HCT116 (cell line): ENCODE data around the gene SDCCAG8. TPM values are rescaled to one million over a fixed set of nuclear protein-coding genes. Genes with fewer than 3 reads are reported as not detected.

Experiments used
- ATAC-seq: fragments of 200-7000 bp; cut with Tn5 transposase; 2 replicates; pipeline ENCODE4 v1.9.1; 2020; ENCODE audit warnings: mild to moderate bottlenecking, moderate library complexity
- BruUV-seq: library from RNA; stranded (reverse); fragments of 400-500 nt; replicated peaks from 2 replicates; lab custom pipeline; 2021; lab: Mats Ljungman, UMichigan
- CTCF ChIA-PET: fragments of 300-600 bp; sonication (Branson Sonifier 250); formaldehyde crosslinking; loops from one replicate; lab custom pipeline; 2021; ENCODE audit warnings: antibody characterized with exemption; lab: Charles Lee
- POLR2A ChIA-PET: fragments of 300-600, 350-600 bp; sonication (Branson Sonifier 250); formaldehyde crosslinking; loops from one replicate; lab custom pipeline; 2021; ENCODE audit warnings: antibody characterized with exemption; lab: Charles Lee
- RAD21 ChIA-PET, 2 experiments: fragments of 300-600 bp; sonication (Branson Sonifier 250); formaldehyde crosslinking; loops; one replicate each; lab custom pipeline; 2023; ENCODE audit warnings: low total read pairs in 2 of 2; ENCODE audit not compliant: uncharacterized antibody in 2 of 2, unreplicated experiment in 2 of 2, low non-redundant PET in 1 of 2; lab: Charles Lee
- DNase-seq: peaks from one replicate; pipeline ENCODE4 v3.0.0-alpha.2; 2010; ENCODE audit warnings: low read depth, low spot score
- H2AFZ ChIP-seq: fragments of 200-600 bp; shearing (Covaris generic), sonication (generic); 2 replicates; pipeline ENCODE4 v1.6.1; 2017; ENCODE audit warnings: low read depth, mixed run types, mixed read lengths, antibody characterized with exemption, low read length; ENCODE audit not compliant: poor library complexity, severe bottlenecking
- H3K27ac ChIP-seq: 2 replicates; pipeline ENCODE4 v1.5.1; 2012; ENCODE audit warnings: low read depth, low read length
- H3K27me3 ChIP-seq: fragments of 200-600 bp; sonication (generic); 2 replicates; pipeline ENCODE4 v1.6.1; 2016; ENCODE audit warnings: mixed run types, low read length, mixed read lengths; ENCODE audit not compliant: insufficient read depth
- H3K36me3 ChIP-seq, 2 experiments: fragments of 200-500 bp in 1 of 2; fragments of 200-600 bp in 1 of 2; sonication (Bioruptor generic) in 1 of 2; sonication (generic) in 1 of 2; 2 replicates each; pipeline versions ENCODE4 v1.5.1 to v1.6.1; 2014 to 2016; ENCODE audit warnings: low read length in 2 of 2, inconsistent platforms in 1 of 2, mixed read lengths in 1 of 2, mixed run types in 1 of 2; ENCODE audit not compliant: insufficient read depth in 2 of 2, control insufficient read depth in 1 of 2
- H3K4me1 ChIP-seq, 2 experiments: fragments of 200-600 bp in 1 of 2; sonication (generic) in 1 of 2; 2 replicates each; pipeline versions ENCODE4 v1.5.1 to v1.6.1; 2012 to 2017; ENCODE audit warnings: low read length in 2 of 2, inconsistent platforms in 1 of 2, mild to moderate bottlenecking in 1 of 2, mixed read lengths in 1 of 2, mixed run types in 1 of 2, moderate library complexity in 1 of 2; ENCODE audit not compliant: insufficient read depth in 2 of 2, control insufficient read depth in 1 of 2
- H3K4me2 ChIP-seq: fragments of 200-600 bp; sonication (generic); 2 replicates; pipeline ENCODE4 v1.6.1; 2017; ENCODE audit warnings: mixed run types, low read length, mixed read lengths
- H3K4me3 ChIP-seq, 2 experiments: fragments of 200-600 bp in 1 of 2; sonication (generic) in 1 of 2; replicated peaks in 1 of 2; 2 replicates each; pipeline ENCODE4 v1.5.1; 2011 to 2016; ENCODE audit warnings: low read length in 2 of 2, control low read depth in 1 of 2, low read depth in 1 of 2, mild to moderate bottlenecking in 1 of 2, mixed read lengths in 1 of 2, mixed run types in 1 of 2
- H3K79me2 ChIP-seq: fragments of 200-600 bp; sonication (generic); 2 replicates; pipeline ENCODE4 v1.6.1; 2017; ENCODE audit warnings: mild to moderate bottlenecking, mixed run types, low read length, moderate library complexity, mixed read lengths; ENCODE audit not compliant: insufficient read depth
- H3K9ac ChIP-seq: fragments of 200-600 bp; sonication (generic); 2 replicates; pipeline ENCODE4 v1.6.1; 2016; ENCODE audit warnings: low read length, mixed read lengths
- H3K9me2 ChIP-seq: fragments of 200-600 bp; sonication (generic), shearing (Covaris generic); 2 replicates; pipeline ENCODE4 v1.6.1; 2017; ENCODE audit warnings: mixed run types, mild to moderate bottlenecking, moderate library complexity; ENCODE audit not compliant: insufficient read depth
- H3K9me3 ChIP-seq, 2 experiments: fragments of 200-500 bp in 1 of 2; fragments of 200-600 bp in 1 of 2; sonication (Bioruptor generic) in 1 of 2; sonication (generic) in 1 of 2; 2 replicates each; pipeline ENCODE4 v1.6.1; 2014 to 2017; ENCODE audit warnings: low read length in 2 of 2, mixed read lengths in 2 of 2, inconsistent platforms in 1 of 2, low read depth in 1 of 2, mild to moderate bottlenecking in 1 of 2, mixed run types in 1 of 2, moderate library complexity in 1 of 2; ENCODE audit not compliant: control insufficient read depth in 1 of 2, insufficient read depth in 1 of 2
- H4K20me1 ChIP-seq: fragments of 200-600 bp; sonication (generic), shearing (Covaris generic); 2 replicates; pipeline ENCODE4 v1.6.1; 2017; ENCODE audit warnings: mixed run types, mild to moderate bottlenecking, moderate library complexity; ENCODE audit not compliant: insufficient read depth
- ATF3 ChIP-seq: IDR thresholded peaks from 2 replicates; pipeline ENCODE4 v1.6.1; 2012
- CEBPB ChIP-seq: IDR thresholded peaks from 2 replicates; pipeline ENCODE4 v1.6.1; 2012; ENCODE audit warnings: low read depth
- CTCF ChIP-seq, 3 experiments: fragments of 200-600 bp in 1 of 3; sonication (generic) in 1 of 3; IDR thresholded peaks in 2 of 3; conservative IDR thresholded peaks in 1 of 3; 2 replicates each; pipeline ENCODE4 v1.5.1; 2012 to 2017; ENCODE audit warnings: low read depth in 2 of 3, low read length in 2 of 3, antibody characterized with exemption in 1 of 3, borderline replicate concordance in 1 of 3, control low read depth in 1 of 3, mild to moderate bottlenecking in 1 of 3, mixed read lengths in 1 of 3, mixed run types in 1 of 3, moderate library complexity in 1 of 3; ENCODE audit not compliant: insufficient read depth in 1 of 3
- EGR1 ChIP-seq: IDR thresholded peaks from 2 replicates; pipeline ENCODE4 v1.6.1; 2012; ENCODE audit warnings: low read depth
- ELF1 ChIP-seq: IDR thresholded peaks from 2 replicates; pipeline ENCODE4 v1.6.1; 2012; ENCODE audit warnings: low read depth, borderline replicate concordance
- FOSL1 ChIP-seq: IDR thresholded peaks from 2 replicates; pipeline ENCODE4 v1.6.1; 2012; ENCODE audit warnings: low read depth
- JUND ChIP-seq: IDR thresholded peaks from 2 replicates; pipeline ENCODE4 v1.6.1; 2012
- MAX ChIP-seq: IDR thresholded peaks from 2 replicates; pipeline ENCODE4 v1.6.1; 2012
- POLR2A ChIP-seq: IDR thresholded peaks from 2 replicates; pipeline ENCODE4 v1.7.0; 2011; ENCODE audit warnings: borderline replicate concordance; ENCODE audit not compliant: insufficient read depth, insufficient read length; ENCODE audit errors: extremely low read depth
- POLR2AphosphoS5 ChIP-seq: IDR thresholded peaks from 2 replicates; pipeline ENCODE4 v1.6.1; 2011; ENCODE audit warnings: mild to moderate bottlenecking, low read depth, low read length, moderate library complexity
- RAD21 ChIP-seq: IDR thresholded peaks from 2 replicates; pipeline ENCODE4 v1.6.1; 2012; ENCODE audit warnings: low read depth, mild to moderate bottlenecking
- SIN3A ChIP-seq: IDR thresholded peaks from 2 replicates; pipeline ENCODE4 v1.6.1; 2012; ENCODE audit warnings: low read depth
- SP1 ChIP-seq: IDR thresholded peaks from 2 replicates; pipeline ENCODE4 v1.6.1; 2012; ENCODE audit warnings: low read depth
- SRF ChIP-seq: IDR thresholded peaks from 2 replicates; pipeline ENCODE4 v1.6.1; 2012; ENCODE audit warnings: low read depth
- YY1 ChIP-seq: IDR thresholded peaks from 2 replicates; pipeline ENCODE4 v1.6.1; 2011; ENCODE audit warnings: low read length, low read depth, moderate library complexity, mild to moderate bottlenecking; ENCODE audit not compliant: insufficient replicate concordance; ENCODE audit errors: extremely low read depth
- ZNF274 ChIP-seq: fragments of 200-500 bp; sonication (Bioruptor generic); IDR thresholded peaks from 2 replicates; pipeline ENCODE4 v1.6.1; 2014; ENCODE audit warnings: mild to moderate bottlenecking, low read depth, low read length, inconsistent platforms
- intact Hi-C: fragments of 100-400 bp; cut with micrococcal nuclease; formaldehyde crosslinking; loops from 2 replicates; pipeline ENCODE4 v1.10.0; 2022
- total RNA-seq: library from RNA; stranded (reverse); gene quantifications from one replicate; pipeline ENCODE4 v1.2.1, GENCODE V29; 2021; ENCODE audit not compliant: unreplicated experiment

The SDCCAG8 gene
- total RNA-seq, 1 experiment from 2014 or later: 38.2 TPM

- ChIA-PET CTCF (no interaction called here), RAD21 (interaction anchor here in 1 of 2 experiments (0.7 kb wide), 1 partner anchor 81 kb away, joined by 3 read pairs; no protein-coding TSS in a partner anchor), POLR2A (interaction anchor here (0.7 to 3.2 kb wide), 2 partner anchors 12 to 42 kb away, joined by 3 to 23 read pairs; partner anchors contain the start of genes CEP170 and SDCCAG8)
- peaks cover 8% of the 10 kb centered on the region for H3K79me2 ChIP-seq
- H3K4me2 ChIP-seq: peak overlapping the region; percentile 73
- peak; percentile 15 for ATAC-seq
- no peaks in the 10 kb centered on the region for H3K36me3 ChIP-seq
- H3K9ac ChIP-seq: peak overlapping the region; percentile 61
- H2AFZ ChIP-seq: peak overlapping the region; percentile 8
- no peaks in the 10 kb centered on the region for H3K9me3 ChIP-seq
- DNase-seq: no peak
- TSS peak; percentile 14 for BruUV-seq
- H3K27me3 ChIP-seq: no peaks in the 10 kb centered on the region
- H3K27ac ChIP-seq: peak overlapping the region; percentile 94
- peaks cover 27 to 60% of the 10 kb centered on the region in 2 experiments for H3K4me1 ChIP-seq
- no peaks in the 10 kb centered on the region for H3K9me2 ChIP-seq
- peak overlapping the region; percentile 44 to 51 for H3K4me3 ChIP-seq
- TF ChIP-seq CEBPB: peak; percentile 79
- TF ChIP-seq ATF3: no peak
- peak; percentile 11; the same call in 1 of the 2 replicates for TF ChIP-seq JUND
- TF ChIP-seq, all 23 proteins: peak for 2
- intact Hi-C loops: no loop called here
- no peaks in the 10 kb centered on the region for H4K20me1 ChIP-seq
Observed at GRCh38 chr1:243267471-243267880, 11.6 kb downstream of the SDCCAG8 start.

- Histone ChIP-seq H3K9me3 (no peaks in the 10 kb centered on the region), H3K27me3 (no peaks in the 10 kb centered on the region), H3K36me3 (no peaks in the 10 kb centered on the region), H3K4me2 (peak overlapping the region; percentile 73), H3K4me1 (peaks cover 27 to 60% of the 10 kb centered on the region in 2 experiments), H4K20me1 (no peaks in the 10 kb centered on the region), H3K9ac (peak overlapping the region; percentile 61), H3K9me2 (no peaks in the 10 kb centered on the region), H2AFZ (peak overlapping the region; percentile 8), H3K27ac (peak overlapping the region; percentile 94), H3K4me3 (peak overlapping the region; percentile 44 to 51), H3K79me2 (peaks cover 8% of the 10 kb centered on the region)
- DNase-seq (peak; percentile 84), ATAC-seq (peak; percentile 60)
- POLR2A ChIA-PET: interaction anchor here (3.2 kb wide), 1 partner anchor 13 kb away, joined by 23 read pairs; the partner anchor contains the start of genes CEP170 and SDCCAG8
- CTCF ChIA-PET: no interaction called here
- RAD21 ChIA-PET: no interaction called here
- no TSS peak for BruUV-seq
- intact Hi-C loops: loop anchor here (2.0 kb wide), 1 partner anchor 13 kb away; the partner anchor contains the start of gene CEP170
- TF ChIP-seq POLR2A (no peak), ZNF274 (no peak), CTCF (IDR thresholded peaks at IDR 0.05 in 2 of 3, conservative IDR thresholded peaks at IDR 0.05 in 1 of 3; ENCODE audit: borderline replicate concordance in 1 of 3, insufficient read depth in 1 of 3, low read depth in 2 of 3, low read length in 2 of 3) (no peak), SP1 (peak; percentile 83), POLR2AphosphoS5 (no peak), YY1 (no peak), EGR1 (no peak), FOSL1 (peak; percentile 97), ATF3 (no peak), CEBPB (peak; percentile 83), RAD21 (peak; percentile 19; the same call in 1 of the 2 replicates), SRF (peak; percentile 45; the same call in 1 of the 2 replicates), SIN3A (peak; percentile 53; the same call in 1 of the 2 replicates), MAX (no peak), ELF1 (peak; percentile 37; the same call in 1 of the 2 replicates)
Observed at GRCh38 chr1:243267914-243268653, 12.2 kb downstream of the SDCCAG8 start.
